GM23338 (cell line): ENCODE data around the gene NFATC2IP. TPM values are rescaled to one million over a fixed set of nuclear protein-coding genes. Genes with fewer than 3 reads are reported as not detected.

Source experiments
- ATAC-seq: fragments of 200-7000 bp; cut with Tn5 transposase; 3 replicates; pipeline ENCODE4 v1.9.1; 2020
- DNase-seq: peaks from one replicate; pipeline ENCODE4 v3.0.0-alpha.2; 2015; ENCODE audit warnings: low spot score
- H2AFZ ChIP-seq: fragments of 200-600 bp; sonication (generic); 2 replicates; pipeline ENCODE4 v1.8.0; 2016; ENCODE audit warnings: antibody characterized with exemption, mild to moderate bottlenecking, moderate library complexity
- H3F3A ChIP-seq: fragments of 200-600 bp; sonication (generic); replicated peaks from 2 replicates; pipeline ENCODE4 v1.8.0; 2017; ENCODE audit warnings: antibody characterized with exemption, mixed run types, low read depth
- H3K27ac ChIP-seq: fragments of 200-600 bp; sonication (generic); 2 replicates; pipeline ENCODE4 v1.6.1; 2016; ENCODE audit warnings: low read depth
- H3K27me3 ChIP-seq: fragments of 200-600 bp; sonication (generic); 2 replicates; pipeline ENCODE4 v1.8.0; 2016; ENCODE audit warnings: mild to moderate bottlenecking, mixed run types, moderate library complexity; ENCODE audit not compliant: insufficient read depth
- H3K36me3 ChIP-seq: fragments of 200-600 bp; sonication (generic); 2 replicates; pipeline ENCODE4 v1.8.0; 2016; ENCODE audit warnings: mild to moderate bottlenecking; ENCODE audit not compliant: insufficient read depth
- H3K4me1 ChIP-seq: fragments of 200-600 bp; sonication (generic); 2 replicates; pipeline ENCODE4 v1.8.0; 2016; ENCODE audit warnings: mild to moderate bottlenecking, moderate library complexity; ENCODE audit not compliant: insufficient read depth
- H3K4me2 ChIP-seq: fragments of 200-600 bp; sonication (generic); 2 replicates; pipeline ENCODE4 v1.7.1; 2017; ENCODE audit warnings: mixed run types
- H3K4me3 ChIP-seq: fragments of 200-600 bp; sonication (generic); 2 replicates; pipeline ENCODE4 v1.6.1; 2016; ENCODE audit warnings: mixed run types
- H3K79me2 ChIP-seq: fragments of 200-600 bp; sonication (generic); replicated peaks from 2 replicates; pipeline ENCODE4 v1.8.0; 2017; ENCODE audit warnings: mild to moderate bottlenecking; ENCODE audit not compliant: insufficient read depth
- H3K9me2 ChIP-seq: fragments of 200-600 bp; sonication (generic); 2 replicates; pipeline ENCODE4 v1.8.0; 2017; ENCODE audit not compliant: insufficient read depth
- H4K20me1 ChIP-seq: fragments of 200-600 bp; sonication (generic); replicated peaks from 2 replicates; pipeline ENCODE4 v1.8.0; 2017; ENCODE audit warnings: mild to moderate bottlenecking; ENCODE audit not compliant: insufficient read depth
- H3K27ac Mint-ChIP-seq: 2 replicates; pipeline ENCODE4 v1.8.0; 2020; ENCODE audit warnings: inconsistent platforms, mild to moderate bottlenecking, moderate library complexity, mixed read lengths
- H3K27me3 Mint-ChIP-seq: 3 replicates; pipeline ENCODE4 v1.8.0; 2022; ENCODE audit warnings: low read depth, mild to moderate bottlenecking, moderate library complexity, mixed read lengths, inconsistent platforms; ENCODE audit not compliant: insufficient read depth, poor library complexity
- H3K36me3 Mint-ChIP-seq: 3 replicates; pipeline ENCODE4 v1.8.0; 2021; ENCODE audit warnings: low read depth, mild to moderate bottlenecking, inconsistent platforms, moderate library complexity, mixed read lengths
- H3K4me1 Mint-ChIP-seq: 3 replicates; pipeline ENCODE4 v1.8.0; 2020; ENCODE audit warnings: mild to moderate bottlenecking, inconsistent platforms, mixed read lengths
- H3K4me3 Mint-ChIP-seq: 3 replicates; pipeline ENCODE4 v1.8.0; 2021; ENCODE audit warnings: moderate library complexity, mild to moderate bottlenecking, inconsistent platforms, mixed read lengths
- H3K9me3 Mint-ChIP-seq: 3 replicates; pipeline ENCODE4 v1.8.0; 2020; ENCODE audit warnings: moderate library complexity, mild to moderate bottlenecking, inconsistent platforms, mixed read lengths
- CREB1 ChIP-seq: fragments of 250-450 bp; sonication (Bioruptor Pico); IDR thresholded peaks from 2 replicates; pipeline ENCODE4 v1.5.0; 2020; ENCODE audit warnings: low read depth, mild to moderate bottlenecking, moderate library complexity
- CTCF ChIP-seq, 2 experiments: fragments of 200-600 bp in 1 of 2; sonication (generic) in 1 of 2; conservative IDR thresholded peaks; 2 replicates each; pipeline versions ENCODE4 v1.5.1 to v1.6.1; 2016 to 2017; ENCODE audit warnings: antibody characterized with exemption in 2 of 2, low read depth in 2 of 2, mild to moderate bottlenecking in 2 of 2, moderate library complexity in 1 of 2
- ETS1 ChIP-seq: IDR thresholded peaks from 2 replicates; pipeline ENCODE4 v1.6.1; 2016; ENCODE audit warnings: antibody characterized with exemption
- EZH2 ChIP-seq: fragments of 200-600 bp; sonication (generic); IDR thresholded peaks from one replicate; pipeline ENCODE4 v1.8.0; 2017; ENCODE audit warnings: antibody characterized with exemption, mild to moderate bottlenecking, low read depth; ENCODE audit not compliant: unreplicated experiment
- EZH2phosphoT487 ChIP-seq: fragments of 200-600 bp; sonication (generic); IDR thresholded peaks from one replicate; pipeline ENCODE4 v1.8.1; 2018; ENCODE audit warnings: antibody characterized with exemption; ENCODE audit not compliant: unreplicated experiment
- JUNB ChIP-seq: IDR thresholded peaks from one replicate; pipeline ENCODE4 v1.6.1; 2016; ENCODE audit warnings: antibody characterized with exemption; ENCODE audit not compliant: unreplicated experiment
- NANOG ChIP-seq: IDR thresholded peaks from 2 replicates; pipeline ENCODE4 v1.6.1; 2016; ENCODE audit warnings: antibody characterized with exemption, borderline replicate concordance
- POLR2AphosphoS5 ChIP-seq: IDR thresholded peaks from 2 replicates; pipeline ENCODE4 v1.6.1; 2016; ENCODE audit warnings: antibody characterized with exemption, low read depth
- REST ChIP-seq: IDR thresholded peaks from one replicate; pipeline ENCODE4 v1.6.1; 2018; ENCODE audit warnings: antibody characterized with exemption; ENCODE audit not compliant: unreplicated experiment
- STAT1 ChIP-seq: IDR thresholded peaks from one replicate; pipeline ENCODE4 v1.6.1; 2016; ENCODE audit warnings: antibody characterized with exemption; ENCODE audit not compliant: unreplicated experiment
- ZNF114 ChIP-seq: fragments of 250-450 bp; sonication (Bioruptor Pico); IDR thresholded peaks from 2 replicates; pipeline ENCODE4 v1.5.0; 2020; ENCODE audit warnings: mild to moderate bottlenecking, moderate library complexity
- ZNF331 ChIP-seq: fragments of 250-450 bp; sonication (Bioruptor Pico); IDR thresholded peaks from 2 replicates; pipeline ENCODE4 v1.5.0; 2020; ENCODE audit warnings: low read depth, mild to moderate bottlenecking, moderate library complexity
- polyA plus RNA-seq: library from polyadenylated mRNA; unstranded; fragments of >200 nt; fragmentation: Nextera tagmentation; extraction: Ambion mirVana; gene quantifications from 2 replicates; pipeline ENCODE4 v1.2.1, GENCODE V29; 2016
- total RNA-seq: library from RNA; depleted of rRNA; stranded (reverse); fragments of >200 nt; shearing (Covaris generic); gene quantifications from 2 replicates; pipeline ENCODE4 v1.2.3, GENCODE V29; 2014

Gene NFATC2IP
- total and polyA plus RNA-seq, 2 experiments from 2014 or later, result 23.5 to 65.4 TPM

GRCh38 chr16:29011851-29012250 lies 61.1 kb downstream of the NFATC2IP start (continued):
- TF ChIP-seq CTCF (conservative IDR thresholded peaks at IDR 0.05; ENCODE audit: low read depth in 2 of 2) (no peak), EZH2 (no peak), POLR2AphosphoS5 (no peak), ETS1 (no peak)

- Histone ChIP-seq H2AFZ (no peak overlapping the region), H3K27me3 (no peaks in the 10 kb centered on the region), H3K9me2 (no peaks in the 10 kb centered on the region)
- no peak for TF ChIP-seq ETS1
- no peak for TF ChIP-seq JUNB
- TF ChIP-seq ZNF331, result no peak
- no peak for TF ChIP-seq NANOG
- TF ChIP-seq REST, result no peak
- no peak for TF ChIP-seq CTCF (conservative IDR thresholded peaks at IDR 0.05; ENCODE audit: low read depth in 2 of 2)
- TF ChIP-seq STAT1, result no peak
- no peak for TF ChIP-seq ZNF114 (CRISPR knock-in tag)
- TF ChIP-seq EZH2phosphoT487, result no peak
- TF ChIP-seq EZH2, result no peak
- no peak for TF ChIP-seq CREB1 (CRISPR knock-in tag)
Measured at GRCh38 chr16:29012913-29013553, 62.3 kb downstream of the NFATC2IP start.

More at GRCh38 chr16:29012913-29013553, 62.3 kb downstream of the NFATC2IP start:
- Histone ChIP-seq H3K36me3 (no peaks in the 10 kb centered on the region), H3K4me2 (no peak overlapping the region), H3K4me3 (no peak overlapping the region), H3K79me2 (no peaks in the 10 kb centered on the region), H4K20me1 (no peaks in the 10 kb centered on the region), H3F3A (no peaks in the 10 kb centered on the region), H3K27ac (no peak overlapping the region), H3K4me1 (no peaks in the 10 kb centered on the region)
- Mint-ChIP-seq H3K4me1 (no peaks in the 10 kb centered on the region), H3K36me3 (no peaks in the 10 kb centered on the region), H3K27me3 (peaks cover 3% of the 10 kb centered on the region), H3K9me3 (no peaks in the 10 kb centered on the region), H3K4me3 (no peak overlapping the region), H3K27ac (no peak overlapping the region)
- DNase-seq (no peak), ATAC-seq (no peak)
